ENCODE measurements around the gene BAZ1A. TPM values are rescaled to one million over a fixed set of nuclear protein-coding genes. Genes with fewer than 3 reads are reported as not detected.
A peak's percentile ranks its signal among the peaks of the same experiment; 100 is the strongest.
"Not testable (repeated sequence)": the region's sequence is repeated elsewhere in the genome, so short reads cannot be mapped to it uniquely, and the experiment has no call there.

The BAZ1A gene
- total RNA-seq, 2 donors from 2014 or later, result 44.7 to 51.7 TPM

DNA sequence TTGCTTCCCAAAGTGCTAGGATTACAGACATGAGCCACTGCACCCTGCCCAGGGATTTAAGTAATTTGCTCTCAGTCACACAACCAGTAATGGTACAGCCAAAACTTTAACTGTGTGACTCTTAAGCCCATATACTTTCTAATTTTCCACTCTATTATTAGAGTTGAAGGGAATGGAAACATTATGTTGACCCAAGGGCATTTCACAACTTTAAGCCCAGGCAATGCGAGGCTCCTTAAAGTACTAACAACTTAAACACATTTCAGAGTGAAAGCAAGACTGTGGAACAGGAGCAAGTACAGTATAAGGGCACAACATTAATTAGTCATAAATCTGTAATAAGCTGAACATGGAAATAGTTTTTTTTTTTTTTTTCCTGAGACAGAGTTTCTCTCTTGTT lies 39.8 kb downstream of the BAZ1A start:
- peaks cover 38% of the 10 kb centered on the region for H3K4me1 Mint-ChIP-seq
- H3K27me3 Mint-ChIP-seq, result no peaks in the 10 kb centered on the region
- no peak for DNase-seq
- no peak for ATAC-seq
- no peaks in the 10 kb centered on the region for H3K9me3 ChIP-seq (ENCODE audit: control insufficient read depth, low read length, poor library complexity, severe bottlenecking)
- H3K36me3 Mint-ChIP-seq (ENCODE audit: low read depth), result no peaks in the 10 kb centered on the region
- H3K27ac Mint-ChIP-seq, result no peak overlapping the region
- no peak overlapping the region for H3K4me3 Mint-ChIP-seq

DNA sequence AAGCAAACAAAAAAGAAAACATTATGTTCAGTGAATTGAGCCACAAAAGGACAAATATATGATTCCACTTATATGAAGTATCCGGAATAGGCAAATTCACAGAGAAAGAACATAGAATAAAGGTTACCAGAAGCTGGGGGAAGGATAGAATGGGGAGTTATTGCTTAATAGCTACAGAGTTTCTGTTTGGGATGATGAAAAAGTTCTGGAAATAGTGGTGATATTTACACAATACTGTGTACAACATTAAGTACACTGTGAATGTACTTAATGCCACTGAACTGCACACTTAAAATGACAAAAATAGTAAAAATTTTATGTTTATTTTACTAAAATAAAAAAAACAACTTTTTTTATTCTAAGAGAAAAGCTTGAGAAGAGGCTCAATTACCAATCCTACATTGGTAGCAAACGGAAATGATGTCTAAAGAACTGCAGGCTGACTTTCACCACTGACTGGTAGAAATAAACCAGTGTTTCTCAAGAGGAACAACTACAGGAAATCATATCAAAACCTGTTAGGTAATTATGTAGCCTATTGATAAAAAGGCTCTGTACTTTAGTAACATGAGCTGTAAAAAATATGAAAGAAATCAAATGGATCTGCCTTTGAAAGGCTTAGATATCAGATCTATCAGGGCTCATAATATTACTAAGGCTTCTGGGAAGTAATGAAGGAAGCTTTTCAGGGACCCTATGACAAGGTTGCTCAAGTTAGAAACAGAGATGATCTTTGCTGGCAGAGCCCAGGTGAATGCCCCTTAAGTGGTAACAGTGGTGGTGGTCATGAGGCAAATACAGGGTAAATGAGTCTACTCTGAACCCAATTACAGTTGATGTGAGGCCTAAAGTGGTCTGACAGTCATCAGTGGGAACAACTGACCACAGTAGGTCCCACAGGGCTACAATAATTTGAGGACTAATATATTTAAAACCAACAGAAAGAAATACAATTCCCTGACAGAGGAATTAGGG lies 41.3 kb downstream of the BAZ1A start:
- DNase-seq (no peak), ATAC-seq (peak; percentile 66)
- Mint-ChIP-seq H3K27ac (peak overlapping the region; percentile 72), H3K4me3 (no peak overlapping the region), H3K27me3 (no peaks in the 10 kb centered on the region), H3K36me3 (ENCODE audit: low read depth) (peaks cover 5% of the 10 kb centered on the region), H3K4me1 (peaks cover 44% of the 10 kb centered on the region)
- no peaks in the 10 kb centered on the region for H3K9me3 ChIP-seq (ENCODE audit: control insufficient read depth, low read length, poor library complexity, severe bottlenecking)

DNA sequence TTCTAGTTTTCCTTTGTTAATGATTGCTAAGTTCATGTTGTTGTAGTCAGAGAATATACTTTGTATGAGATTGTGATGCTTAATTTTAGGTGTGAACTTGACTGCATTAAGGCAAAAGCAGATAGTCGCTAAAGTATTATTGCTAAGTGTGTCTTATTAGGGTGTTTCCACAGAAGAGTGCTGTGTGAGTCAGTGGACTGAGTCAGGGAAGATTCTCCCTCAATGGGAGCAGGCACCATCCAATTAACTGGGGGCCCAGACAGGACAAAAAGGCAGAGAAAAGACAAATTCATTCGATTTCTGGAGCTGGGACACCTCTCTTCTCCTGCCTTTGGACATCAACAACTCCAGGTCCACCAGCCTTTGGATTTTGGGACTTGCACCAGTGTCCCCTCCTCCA lies 48.5 kb downstream of the BAZ1A start:
- H3K36me3 Mint-ChIP-seq (ENCODE audit: low read depth), result peaks cover 19% of the 10 kb centered on the region

DNA sequence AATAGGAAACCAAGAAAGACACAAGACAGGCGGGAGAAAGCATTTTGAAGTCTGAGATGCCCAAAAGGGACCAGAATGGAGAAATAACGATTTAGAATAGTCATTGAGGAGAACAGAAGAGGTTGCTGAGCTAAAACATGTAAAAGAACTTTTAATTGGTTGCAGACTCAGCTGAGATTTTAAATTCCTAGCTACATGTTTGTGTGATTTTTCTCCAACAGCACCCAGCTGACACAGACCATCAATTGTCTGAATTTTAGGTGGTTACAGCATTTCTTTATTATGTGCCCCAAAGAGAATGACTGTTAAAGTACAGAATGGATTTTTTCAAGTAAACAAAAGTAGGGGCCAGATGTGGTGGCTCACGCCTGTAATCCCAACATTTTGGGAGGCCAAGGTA lies 50.3 kb downstream of the BAZ1A start:
- H3K4me3 Mint-ChIP-seq, result no peak overlapping the region
- peaks cover 23% of the 10 kb centered on the region for H3K4me1 Mint-ChIP-seq
- H3K36me3 Mint-ChIP-seq (ENCODE audit: low read depth), result peaks cover 19% of the 10 kb centered on the region
- no peak for ATAC-seq
- H3K9me3 ChIP-seq (ENCODE audit: control insufficient read depth, low read length, poor library complexity, severe bottlenecking), result no peaks in the 10 kb centered on the region
- peak overlapping the region; percentile 60 for H3K27ac Mint-ChIP-seq
- H3K27me3 Mint-ChIP-seq, result no peaks in the 10 kb centered on the region
- no peak for DNase-seq

More for the DNA sequence above, 48.5 kb downstream of the BAZ1A start:
- H3K4me3 Mint-ChIP-seq, result no peak overlapping the region
- H3K9me3 ChIP-seq (ENCODE audit: control insufficient read depth, low read length, poor library complexity, severe bottlenecking), result no peaks in the 10 kb centered on the region
- DNase-seq, result no peak
- no peak for ATAC-seq
- H3K27ac Mint-ChIP-seq, result peak overlapping the region; percentile 76
- no peaks in the 10 kb centered on the region for H3K27me3 Mint-ChIP-seq
- peaks cover 29% of the 10 kb centered on the region for H3K4me1 Mint-ChIP-seq

DNA sequence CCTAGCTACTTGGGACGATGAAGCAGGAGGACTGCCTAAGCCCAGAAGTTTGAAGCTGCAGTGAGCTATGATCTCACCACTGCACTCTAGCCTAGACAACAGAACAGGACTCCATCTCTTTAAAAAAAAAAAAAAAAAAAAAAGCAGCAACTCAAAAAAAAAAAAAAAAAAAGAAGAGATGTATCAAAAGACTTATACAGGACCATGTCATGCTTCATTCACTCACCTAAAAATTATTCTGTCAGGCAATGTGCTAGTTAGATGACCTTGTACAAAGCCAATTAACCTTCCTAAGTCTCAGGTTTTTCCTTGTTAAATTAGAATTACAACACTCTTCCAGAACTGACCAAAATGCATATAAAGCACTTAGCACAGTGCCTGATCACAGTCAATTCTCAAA lies 50.9 kb downstream of the BAZ1A start:
- Mint-ChIP-seq H3K36me3 (ENCODE audit: low read depth) (peaks cover 15% of the 10 kb centered on the region), H3K4me1 (peaks cover 18% of the 10 kb centered on the region), H3K27me3 (no peaks in the 10 kb centered on the region), H3K27ac (peak overlapping the region; percentile 60), H3K4me3 (no peak overlapping the region)
- ATAC-seq, result no peak
- no peak for DNase-seq
- no peaks in the 10 kb centered on the region for H3K9me3 ChIP-seq (ENCODE audit: control insufficient read depth, low read length, poor library complexity, severe bottlenecking)

DNA sequence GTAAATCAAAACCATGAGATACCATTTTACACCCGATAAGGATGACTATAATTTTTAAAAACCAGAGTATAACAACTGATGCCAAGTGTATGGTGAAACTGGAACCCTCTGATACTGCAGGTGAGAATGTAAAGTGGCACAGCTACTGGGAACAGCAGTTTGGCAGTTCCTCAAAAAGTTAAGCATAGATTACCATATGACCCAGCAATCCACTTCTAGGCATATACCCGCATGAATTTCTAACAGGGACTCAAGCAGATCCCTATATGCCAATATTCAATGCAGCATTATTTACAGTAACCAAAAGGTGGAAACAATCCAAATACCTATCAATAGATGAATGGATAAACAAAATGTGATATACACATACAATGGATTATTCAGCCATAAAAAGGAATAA lies 57.4 kb downstream of the BAZ1A start:
- no peak overlapping the region for H3K27ac Mint-ChIP-seq
- ATAC-seq (no peak), DNase-seq (no peak)
- no peaks in the 10 kb centered on the region for H3K27me3 Mint-ChIP-seq
- H3K4me1 Mint-ChIP-seq, result peaks cover 6% of the 10 kb centered on the region
- no peaks in the 10 kb centered on the region for H3K9me3 ChIP-seq (ENCODE audit: control insufficient read depth, low read length, poor library complexity, severe bottlenecking)
- H3K36me3 Mint-ChIP-seq (ENCODE audit: low read depth), result no peaks in the 10 kb centered on the region
- no peak overlapping the region for H3K4me3 Mint-ChIP-seq

DNA sequence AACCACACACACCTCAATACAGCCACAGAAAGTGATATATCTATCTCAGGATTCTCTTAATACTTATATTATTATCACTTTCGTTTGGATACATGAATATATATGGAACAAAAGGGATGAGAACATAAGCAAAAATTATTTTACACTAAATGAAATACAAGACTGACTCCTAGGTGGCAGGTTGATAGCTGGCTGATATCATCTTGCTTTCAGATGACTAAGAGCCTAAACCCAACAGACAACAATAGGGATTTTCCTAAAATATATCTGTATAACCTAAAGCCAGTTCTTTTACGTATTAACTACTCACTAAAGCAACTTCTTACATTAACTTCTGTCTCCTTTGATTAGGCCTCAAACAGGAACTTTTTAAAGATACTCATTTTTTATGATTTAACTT lies 65.1 kb downstream of the BAZ1A start:
- H3K9me3 ChIP-seq (ENCODE audit: control insufficient read depth, low read length, poor library complexity, severe bottlenecking), result no peaks in the 10 kb centered on the region
- H3K4me3 Mint-ChIP-seq, result no peak overlapping the region
- no peak overlapping the region for H3K27ac Mint-ChIP-seq
- H3K4me1 Mint-ChIP-seq, result peaks cover 9% of the 10 kb centered on the region
- no peaks in the 10 kb centered on the region for H3K27me3 Mint-ChIP-seq
- H3K36me3 Mint-ChIP-seq (ENCODE audit: low read depth), result peaks cover 7% of the 10 kb centered on the region
- DNase-seq, result no peak
- no peak for ATAC-seq

DNA sequence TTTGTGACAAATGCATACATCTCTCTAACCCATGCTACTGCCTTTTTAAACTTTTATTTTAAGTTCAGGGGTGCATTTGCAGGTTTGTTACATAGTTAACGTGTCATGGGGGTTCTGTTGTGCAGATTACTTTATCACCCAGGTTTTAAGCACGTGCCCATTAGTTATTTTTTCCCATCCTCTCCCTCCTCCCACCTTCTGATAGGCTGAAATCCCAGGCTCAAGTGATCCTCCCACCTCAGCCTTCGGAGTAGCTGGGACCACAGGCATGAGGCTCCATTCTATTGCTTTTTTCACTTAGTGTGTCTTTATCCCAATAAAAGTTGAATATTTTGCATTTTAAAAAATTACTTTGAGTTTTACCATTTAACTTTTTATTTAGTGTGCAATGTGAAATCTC lies 68.9 kb downstream of the BAZ1A start:
- ATAC-seq, result no peak
- no peaks in the 10 kb centered on the region for H3K27me3 Mint-ChIP-seq
- H3K4me3 Mint-ChIP-seq, result no peak overlapping the region
- H3K9me3 ChIP-seq (ENCODE audit: control insufficient read depth, low read length, poor library complexity, severe bottlenecking), result no peaks in the 10 kb centered on the region
- H3K4me1 Mint-ChIP-seq, result no peaks in the 10 kb centered on the region
- H3K36me3 Mint-ChIP-seq (ENCODE audit: low read depth), result peaks cover 10% of the 10 kb centered on the region
- no peak for DNase-seq
- H3K27ac Mint-ChIP-seq, result peak overlapping the region; percentile 39

DNA sequence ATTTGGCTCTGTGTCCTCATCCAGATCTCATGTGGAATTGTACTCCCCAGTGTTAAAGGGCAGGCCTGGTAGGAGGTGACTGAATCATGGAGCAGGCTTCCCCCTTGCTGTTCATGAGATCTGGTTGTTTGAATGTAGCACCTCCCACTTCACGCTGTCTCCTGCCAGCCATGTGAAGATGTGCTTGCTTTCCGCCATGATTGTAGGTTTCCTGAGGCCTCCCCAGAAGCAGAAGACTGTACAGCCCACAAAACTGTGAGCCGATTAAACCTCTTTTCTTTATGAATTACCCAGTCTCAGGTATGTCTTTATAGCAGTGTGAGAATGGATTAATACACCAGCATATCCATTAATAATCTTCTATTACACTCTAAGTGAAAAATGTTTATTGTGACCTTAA lies 70.2 kb downstream of the BAZ1A start:
- Mint-ChIP-seq H3K4me3 (no peak overlapping the region), H3K36me3 (ENCODE audit: low read depth) (peaks cover 10% of the 10 kb centered on the region), H3K27ac (no peak overlapping the region), H3K27me3 (no peaks in the 10 kb centered on the region), H3K4me1 (no peaks in the 10 kb centered on the region)
- ATAC-seq (no peak), DNase-seq (no peak)
- no peaks in the 10 kb centered on the region for H3K9me3 ChIP-seq (ENCODE audit: control insufficient read depth, low read length, poor library complexity, severe bottlenecking)

DNA sequence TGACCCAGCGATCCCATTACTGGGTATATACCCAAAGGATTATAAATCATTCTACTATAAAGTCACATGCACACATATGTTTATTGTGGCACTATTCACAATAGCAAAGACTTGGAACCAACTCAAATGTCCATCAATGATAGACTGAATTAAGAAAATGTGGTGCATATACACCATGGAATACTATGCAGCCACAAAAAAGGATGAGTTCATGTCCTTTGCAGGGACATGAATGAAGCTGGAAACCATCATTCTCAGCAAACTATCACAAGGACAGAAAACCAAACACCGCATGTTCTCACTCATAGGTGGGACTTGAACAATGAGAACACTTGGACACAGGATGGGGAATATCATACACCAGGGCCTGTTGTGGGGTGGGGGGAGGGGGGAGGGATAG lies 76.3 kb downstream of the BAZ1A start:
- ATAC-seq; H3K9me3 ChIP-seq (ENCODE audit: control insufficient read depth, low read length, poor library complexity, severe bottlenecking); H3K4me3 Mint-ChIP-seq; H3K27me3 Mint-ChIP-seq; H3K36me3 Mint-ChIP-seq (ENCODE audit: low read depth); DNase-seq; H3K27ac Mint-ChIP-seq; H3K4me1 Mint-ChIP-seq: not testable (repeated sequence)

DNA sequence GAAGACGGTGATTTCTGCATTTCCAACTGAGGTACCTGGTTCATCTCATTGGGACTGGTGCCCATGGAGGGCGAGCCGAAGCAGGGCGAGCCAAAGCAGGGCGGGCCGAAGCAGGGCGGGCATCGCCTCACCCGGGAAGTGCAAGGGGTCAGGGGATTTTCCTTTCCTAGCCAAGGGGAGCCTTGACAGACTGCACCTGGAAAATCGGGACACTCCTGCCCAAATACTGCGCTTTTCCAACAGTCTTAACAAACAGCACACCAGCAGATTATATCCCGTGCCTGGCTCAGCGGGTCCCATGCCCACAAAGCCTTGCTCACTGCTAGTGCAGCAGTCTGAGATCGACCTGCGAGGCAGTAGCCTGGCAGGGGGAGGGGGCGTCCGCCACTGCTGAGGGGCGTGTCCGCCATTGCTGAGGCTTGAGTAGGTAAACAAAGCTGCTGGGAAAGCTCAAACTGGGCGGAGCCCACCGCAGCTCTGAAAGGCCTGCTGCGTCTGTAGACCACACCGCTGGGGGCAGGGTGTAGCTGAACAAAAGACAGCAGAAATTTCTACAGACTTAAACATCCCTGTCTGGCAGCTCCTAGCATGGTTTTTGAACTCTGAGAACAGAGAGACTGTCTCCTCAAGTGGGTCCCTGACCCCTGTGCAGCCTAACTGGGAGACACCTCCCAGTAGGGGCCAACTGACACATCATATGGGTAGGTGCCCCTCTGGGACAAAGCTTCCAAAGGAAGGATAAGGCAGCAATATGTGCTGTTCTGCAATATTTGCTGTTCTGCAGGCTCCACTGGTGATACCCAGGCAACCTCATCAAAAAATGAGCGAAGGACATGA lies 77.2 kb downstream of the BAZ1A start:
- H3K27ac Mint-ChIP-seq, result no peak overlapping the region
- ATAC-seq (peak; percentile 25), DNase-seq (no peak)
- peaks cover 6% of the 10 kb centered on the region for H3K36me3 Mint-ChIP-seq (ENCODE audit: low read depth)
- H3K9me3 ChIP-seq (ENCODE audit: control insufficient read depth, low read length, poor library complexity, severe bottlenecking), result no peaks in the 10 kb centered on the region
- H3K27me3 Mint-ChIP-seq, result no peaks in the 10 kb centered on the region
- no peak overlapping the region for H3K4me3 Mint-ChIP-seq
- peaks cover 4% of the 10 kb centered on the region for H3K4me1 Mint-ChIP-seq

DNA sequence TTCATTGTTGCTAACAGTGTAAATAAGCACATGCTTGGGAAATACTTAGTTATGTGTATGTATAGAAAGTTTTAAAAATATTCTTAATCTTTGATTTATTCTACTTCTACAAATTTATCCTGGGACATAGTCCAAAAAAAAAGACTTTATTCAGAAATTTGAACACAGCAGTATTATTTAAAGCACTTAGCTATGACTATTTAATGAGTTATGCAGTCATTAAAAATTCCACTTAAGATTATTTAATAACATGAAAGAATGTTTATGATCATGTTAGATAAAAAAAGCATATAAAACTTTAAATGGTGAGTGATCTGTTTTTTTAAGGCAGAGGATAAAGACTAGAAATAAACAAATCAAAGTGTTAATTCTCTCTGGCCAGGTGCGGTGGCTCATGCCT lies 78.3 kb downstream of the BAZ1A start:
- no peak overlapping the region for H3K27ac Mint-ChIP-seq
- ATAC-seq, result no peak

DNA sequence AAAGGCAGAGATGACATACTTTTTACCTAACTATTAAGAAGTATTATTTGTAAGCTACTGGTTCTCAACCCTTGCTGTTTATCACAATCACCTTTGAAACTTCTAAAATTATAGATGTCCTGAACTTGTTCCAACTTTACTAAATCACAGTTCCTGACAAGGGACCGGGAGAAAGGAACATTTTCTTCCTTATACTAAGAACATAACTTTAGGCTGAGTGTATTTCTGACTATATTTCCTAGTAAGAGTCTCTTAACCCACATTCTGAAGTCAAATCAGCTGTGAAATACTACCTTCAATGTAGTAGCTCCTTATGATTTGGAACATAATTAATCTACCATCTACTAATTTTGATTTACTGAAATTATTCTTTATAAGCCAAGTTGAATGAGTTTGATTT lies 80.2 kb downstream of the BAZ1A start:
- no peak for ATAC-seq
- no peaks in the 10 kb centered on the region for H3K27me3 Mint-ChIP-seq
- no peaks in the 10 kb centered on the region for H3K9me3 ChIP-seq (ENCODE audit: control insufficient read depth, low read length, poor library complexity, severe bottlenecking)
- H3K4me1 Mint-ChIP-seq, result peaks cover 6% of the 10 kb centered on the region
- DNase-seq, result no peak
- peaks cover 2% of the 10 kb centered on the region for H3K36me3 Mint-ChIP-seq (ENCODE audit: low read depth)
- no peak overlapping the region for H3K4me3 Mint-ChIP-seq
- peak overlapping the region; percentile 51 for H3K27ac Mint-ChIP-seq

More for the DNA sequence above, 78.3 kb downstream of the BAZ1A start:
- H3K9me3 ChIP-seq (ENCODE audit: control insufficient read depth, low read length, poor library complexity, severe bottlenecking), result no peaks in the 10 kb centered on the region
- no peak for DNase-seq
- H3K4me3 Mint-ChIP-seq, result no peak overlapping the region
- H3K36me3 Mint-ChIP-seq (ENCODE audit: low read depth), result peaks cover 2% of the 10 kb centered on the region
- H3K4me1 Mint-ChIP-seq, result peaks cover 4% of the 10 kb centered on the region
- no peaks in the 10 kb centered on the region for H3K27me3 Mint-ChIP-seq

All from T-helper 17 cell (primary cell).